B cell (primary cell): ENCODE data around the gene ADRA2C.

ENCODE experiments used
- CTCF ChIP-seq: fragments of 200-600 bp; IDR thresholded peaks from one replicate; pipeline ENCODE4 v1.8.0; 2022; ENCODE audit warnings: antibody characterized with exemption, mild to moderate bottlenecking
- EZH2 ChIP-seq: IDR thresholded peaks from 2 replicates; pipeline ENCODE4 v1.6.1; 2012; ENCODE audit warnings: borderline replicate concordance, low read depth, mild to moderate bottlenecking, moderate library complexity, low read length; ENCODE audit not compliant: insufficient read depth, poor library complexity, severe bottlenecking

- TF ChIP-seq CTCF: no peak
- TF ChIP-seq EZH2: no peak
Observed at GRCh38 chr4:3721627-3722026, 44.6 kb upstream of the ADRA2C start.
